Uterus (tissue), 2 donors: ENCODE results near the gene ARL10.

Source experiments
- CTCF ChIP-seq, 4 experiments: fragments of 200-600 bp in 2 of 4; fragments of 450-650 bp in 2 of 4; sonication (generic) in 2 of 4; IDR thresholded peaks; one replicate each; pipeline ENCODE4 v1.5.1; 2016 to 2019; ENCODE audit warnings: antibody characterized with exemption in 4 of 4, mild to moderate bottlenecking in 2 of 4, moderate library complexity in 1 of 4
- POLR2A ChIP-seq, 2 donors: fragments of 450-650 bp; IDR thresholded peaks; one replicate each; pipeline ENCODE4 v1.6.1; 2016; ENCODE audit warnings: antibody characterized with exemption in 2 of 2, mild to moderate bottlenecking in 1 of 2, moderate library complexity in 1 of 2

- TF ChIP-seq POLR2A (IDR thresholded peaks at IDR 0.05) (no peak), CTCF (IDR thresholded peaks at IDR 0.05) (no peak)
These were observed 22.7 kb downstream of the ARL10 start for GRCh38 chr5:176388003-176388443.
